Caco-2 (cell line): Measurements from ENCODE around the gene TAT. TPM values are rescaled to one million over a fixed set of nuclear protein-coding genes. Genes with fewer than 3 reads are reported as not detected.
"Not testable (repeated sequence)": the region's sequence is repeated elsewhere in the genome, so short reads cannot be mapped to it uniquely, and the experiment has no call there.

Experiments used
- BruUV-seq: library from RNA; stranded (reverse); fragments of 400-500 nt; replicated peaks from 2 replicates; lab custom pipeline; 2021; lab: Mats Ljungman, UMichigan
- CTCF ChIA-PET: fragments of 300-600 bp; sonication (Branson Sonifier 250); formaldehyde crosslinking; loops from one replicate; lab custom pipeline; 2022; ENCODE audit warnings: antibody characterized with exemption; lab: Charles Lee
- POLR2A ChIA-PET: fragments of 300-600 bp; sonication (Branson Sonifier 250); formaldehyde crosslinking; loops from one replicate; lab custom pipeline; 2022; ENCODE audit warnings: antibody characterized with exemption; lab: Charles Lee
- DNase-seq, 2 experiments: peaks; one replicate each; pipeline versions ENCODE4 v3.0.0 to v3.0.0-alpha.2; 2020 to 2022
- H3K27me3 ChIP-seq: replicated peaks from 2 replicates; pipeline ENCODE4 v1.6.0; 2011; ENCODE audit warnings: low read length; ENCODE audit not compliant: control insufficient read depth, insufficient read depth
- H3K36me3 ChIP-seq: 2 replicates; pipeline ENCODE4 v1.5.1; 2011; ENCODE audit warnings: low read length; ENCODE audit not compliant: control insufficient read depth, insufficient read depth
- H3K4me1 ChIP-seq: fragments of 250-450 bp; sonication (Bioruptor Pico); 2 replicates; pipeline ENCODE4 v1.5.1; 2020; ENCODE audit warnings: mild to moderate bottlenecking
- H3K4me3 ChIP-seq: 2 replicates; pipeline ENCODE4 v1.5.1; 2011; ENCODE audit warnings: low read depth, mild to moderate bottlenecking, control low read depth, low read length
- H3K9me3 ChIP-seq: fragments of 250-450 bp; sonication (Bioruptor Pico); 2 replicates; pipeline ENCODE4 v1.5.1; 2020; ENCODE audit warnings: mild to moderate bottlenecking, moderate library complexity
- H3K27ac Mint-ChIP-seq: one replicate; pipeline ENCODE4 v1.8.0; 2022; ENCODE audit warnings: mixed read lengths; ENCODE audit not compliant: unreplicated experiment
- H3K27me3 Mint-ChIP-seq: one replicate; pipeline ENCODE4 v1.8.0; 2022; ENCODE audit warnings: mixed read lengths; ENCODE audit not compliant: insufficient read depth, unreplicated experiment
- H3K36me3 Mint-ChIP-seq: one replicate; pipeline ENCODE4 v1.8.0; 2022; ENCODE audit warnings: mild to moderate bottlenecking, mixed read lengths; ENCODE audit not compliant: insufficient read depth, unreplicated experiment
- H3K4me1 Mint-ChIP-seq: one replicate; pipeline ENCODE4 v1.8.0; 2022; ENCODE audit warnings: low read depth, mixed read lengths; ENCODE audit not compliant: unreplicated experiment
- H3K4me3 Mint-ChIP-seq: one replicate; pipeline ENCODE4 v1.8.0; 2022; ENCODE audit warnings: mild to moderate bottlenecking, moderate library complexity, mixed read lengths; ENCODE audit not compliant: unreplicated experiment
- H3K9me3 Mint-ChIP-seq: one replicate; pipeline ENCODE4 v1.8.0; 2022; ENCODE audit warnings: mixed read lengths; ENCODE audit not compliant: unreplicated experiment
- intact Hi-C: fragments of 100-400 bp; cut with micrococcal nuclease; formaldehyde crosslinking; loops from one replicate; pipeline ENCODE4 v1.10.0; 2022; ENCODE audit not compliant: unreplicated experiment
- total RNA-seq: library from RNA; stranded (reverse); gene quantifications from 2 replicates; pipeline ENCODE4 v1.2.3, GENCODE V29; 2022
- TF ChIP-seq, protein P1 (sequence below), 2 experiments: fragments of 200-600 bp in 1 of 2; IDR thresholded peaks; 1 replicate in 1 of 2; 2 replicates in 1 of 2; pipeline versions ENCODE4 v1.5.1 to v1.8.0; 2011 to 2022; ENCODE audit warnings: antibody characterized with exemption in 1 of 2, control low read depth in 1 of 2, inconsistent platforms in 1 of 2, low read depth in 1 of 2, low read length in 1 of 2, mild to moderate bottlenecking in 1 of 2, moderate library complexity in 1 of 2; ENCODE audit not compliant: insufficient read depth in 1 of 2, severe bottlenecking in 1 of 2, unreplicated experiment in 1 of 2

TAT gene
- total RNA-seq, 1 experiment from 2014 or later = not detected

- no TSS peak for BruUV-seq
- TF ChIP-seq, protein P1, sequence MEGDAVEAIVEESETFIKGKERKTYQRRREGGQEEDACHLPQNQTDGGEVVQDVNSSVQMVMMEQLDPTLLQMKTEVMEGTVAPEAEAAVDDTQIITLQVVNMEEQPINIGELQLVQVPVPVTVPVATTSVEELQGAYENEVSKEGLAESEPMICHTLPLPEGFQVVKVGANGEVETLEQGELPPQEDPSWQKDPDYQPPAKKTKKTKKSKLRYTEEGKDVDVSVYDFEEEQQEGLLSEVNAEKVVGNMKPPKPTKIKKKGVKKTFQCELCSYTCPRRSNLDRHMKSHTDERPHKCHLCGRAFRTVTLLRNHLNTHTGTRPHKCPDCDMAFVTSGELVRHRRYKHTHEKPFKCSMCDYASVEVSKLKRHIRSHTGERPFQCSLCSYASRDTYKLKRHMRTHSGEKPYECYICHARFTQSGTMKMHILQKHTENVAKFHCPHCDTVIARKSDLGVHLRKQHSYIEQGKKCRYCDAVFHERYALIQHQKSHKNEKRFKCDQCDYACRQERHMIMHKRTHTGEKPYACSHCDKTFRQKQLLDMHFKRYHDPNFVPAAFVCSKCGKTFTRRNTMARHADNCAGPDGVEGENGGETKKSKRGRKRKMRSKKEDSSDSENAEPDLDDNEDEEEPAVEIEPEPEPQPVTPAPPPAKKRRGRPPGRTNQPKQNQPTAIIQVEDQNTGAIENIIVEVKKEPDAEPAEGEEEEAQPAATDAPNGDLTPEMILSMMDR (IDR thresholded peaks at IDR 0.05; ENCODE audit: insufficient read depth in 1 of 2, low read depth in 1 of 2, low read length in 1 of 2, severe bottlenecking in 1 of 2, unreplicated experiment in 1 of 2) = no peak
- H3K4me3 ChIP-seq = no peak overlapping the region
- DNase-seq = no peak
- CTCF ChIA-PET = interaction anchor here (1.2 to 1.3 kb wide), 2 partner anchors 20 to 26 kb away, joined by 4 read pairs; no protein-coding TSS in a partner anchor
- Mint-ChIP-seq H3K9me3 (no peaks in the 10 kb centered on the region), H3K4me3 (no peak overlapping the region), H3K27ac (no peak overlapping the region), H3K27me3 (peaks cover 3% of the 10 kb centered on the region), H3K36me3 (no peaks in the 10 kb centered on the region), H3K4me1 (peaks cover 7% of the 10 kb centered on the region)
- POLR2A ChIA-PET = no interaction called here
- H3K9me3 ChIP-seq = no peaks in the 10 kb centered on the region
- no peaks in the 10 kb centered on the region for H3K27me3 ChIP-seq
- no peaks in the 10 kb centered on the region for H3K36me3 ChIP-seq
- H3K4me1 ChIP-seq = no peaks in the 10 kb centered on the region
- intact Hi-C loops = no loop called here
Measured at GRCh38 chr16:71584543-71585317, 7.8 kb upstream of the TAT start.

DNA sequence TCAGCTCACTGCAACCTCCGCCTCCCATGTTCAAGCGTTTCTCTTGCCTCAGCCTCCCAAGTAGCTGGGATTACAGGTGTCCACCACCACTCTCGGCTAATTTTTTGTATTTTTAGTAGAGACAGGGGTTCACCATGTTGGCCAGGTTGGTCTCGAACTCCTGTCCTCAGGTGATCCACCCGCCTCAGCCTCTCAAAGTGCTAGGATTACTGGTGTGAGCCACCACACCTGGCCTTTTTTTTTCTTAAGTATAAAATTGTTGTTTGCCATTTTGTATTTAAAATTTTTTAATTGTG is 5.6 kb upstream of the TAT start:
- H3K27ac Mint-ChIP-seq, H3K27me3 ChIP-seq, H3K4me1 Mint-ChIP-seq, POLR2A ChIA-PET, H3K9me3 ChIP-seq, H3K9me3 Mint-ChIP-seq, intact Hi-C loops, H3K36me3 Mint-ChIP-seq, H3K27me3 Mint-ChIP-seq, H3K36me3 ChIP-seq, H3K4me3 ChIP-seq, DNase-seq, H3K4me1 ChIP-seq, H3K4me3 Mint-ChIP-seq, BruUV-seq: not testable (repeated sequence)
- CTCF ChIA-PET = interaction anchor here (1.2 kb wide), 1 partner anchor 17 kb away, joined by 3 read pairs; no protein-coding TSS in a partner anchor

- Mint-ChIP-seq H3K36me3 (no peaks in the 10 kb centered on the region), H3K4me1 (no peaks in the 10 kb centered on the region), H3K9me3 (no peaks in the 10 kb centered on the region), H3K27me3 (peaks cover 3% of the 10 kb centered on the region), H3K4me3 (no peak overlapping the region), H3K27ac (no peak overlapping the region)
- Histone ChIP-seq H3K4me1 (peaks cover 8% of the 10 kb centered on the region), H3K27me3 (no peaks in the 10 kb centered on the region), H3K36me3 (no peaks in the 10 kb centered on the region), H3K4me3 (no peak overlapping the region), H3K9me3 (no peaks in the 10 kb centered on the region)
- CTCF ChIA-PET = interaction anchor here (3.2 kb wide), 1 partner anchor 10 kb away, joined by 11 read pairs; no protein-coding TSS in a partner anchor
- TF ChIP-seq, protein P1 (IDR thresholded peaks at IDR 0.05; ENCODE audit: insufficient read depth in 1 of 2, low read depth in 1 of 2, low read length in 1 of 2, severe bottlenecking in 1 of 2, unreplicated experiment in 1 of 2) = no peak
- DNase-seq = no peak
- POLR2A ChIA-PET = no interaction called here
- no TSS peak for BruUV-seq
- intact Hi-C loops = no loop called here
Measured at GRCh38 chr16:71574702-71575101, 2.2 kb downstream of the TAT start.
